Activated T-helper 1 cell treated with anti-CD3 and anti-CD28 coated beads, Interleukin-2, amount 50 U/mL, for 16 hours (primary cell): Measurements from ENCODE around the gene TXNL4A.
"Not testable (repeated sequence)": the region's sequence is repeated elsewhere in the genome, so short reads cannot be mapped to it uniquely, and the experiment has no call there.

Source experiments
- DNase-seq, 2 donors: peaks; one replicate each; pipeline ENCODE4 v3.0.0-alpha.2; 2020; ENCODE audit warnings: low read depth in 1 of 2, low spot score in 1 of 2

Gene TXNL4A

DNA sequence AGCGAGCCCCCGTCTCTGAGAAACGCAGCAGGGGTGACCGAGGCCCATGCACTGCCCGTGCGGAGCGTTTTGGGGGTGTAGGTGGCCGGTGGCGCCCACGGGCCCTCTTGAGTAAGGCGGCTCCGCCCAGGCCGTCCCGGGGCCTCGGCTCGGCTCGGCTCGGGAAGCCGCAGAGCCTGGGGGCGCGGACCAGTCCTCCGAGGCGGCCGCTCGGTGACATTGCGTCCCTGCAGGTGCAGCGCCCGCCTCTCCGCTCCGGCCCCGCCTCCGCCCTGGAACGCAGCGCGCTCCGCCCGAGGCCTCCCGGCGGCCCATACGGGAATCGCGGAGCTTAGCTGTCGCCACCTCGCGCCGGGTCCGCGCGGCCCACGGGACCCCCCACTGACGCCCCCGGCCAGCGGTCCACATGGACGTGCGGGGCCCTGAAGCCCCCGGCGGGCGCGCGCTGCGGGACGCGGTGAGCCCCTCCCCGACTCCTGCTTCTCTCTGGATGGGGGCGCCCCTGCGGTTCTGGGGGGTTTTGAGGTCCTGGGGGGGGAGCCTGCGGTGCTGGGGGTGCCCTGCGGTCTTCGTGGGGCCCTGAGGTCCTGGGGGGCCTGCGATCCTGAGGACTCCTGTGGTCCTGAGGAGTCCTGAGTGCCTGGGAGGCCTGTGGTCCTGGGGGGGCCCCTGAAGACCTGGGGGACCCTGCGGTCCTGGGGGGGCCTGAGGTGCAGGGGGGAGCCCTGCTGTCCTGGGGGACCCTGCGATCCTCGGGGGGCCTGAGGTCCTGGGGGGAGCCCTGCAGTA, 23.8 kb downstream of the TXNL4A start, which contains the start of gene HSBP1L1:
HSBP1L1 (plus strand) TSS at position 314 of the 789 bp plus-strand sequence; CDS start at position 407, 93 bp downstream.
- peak; percentile 32 to 43 for DNase-seq

GRCh38 chr18:79963658-79964329, 24.6 kb downstream of the TXNL4A start:
- DNase-seq: no peak

DNA sequence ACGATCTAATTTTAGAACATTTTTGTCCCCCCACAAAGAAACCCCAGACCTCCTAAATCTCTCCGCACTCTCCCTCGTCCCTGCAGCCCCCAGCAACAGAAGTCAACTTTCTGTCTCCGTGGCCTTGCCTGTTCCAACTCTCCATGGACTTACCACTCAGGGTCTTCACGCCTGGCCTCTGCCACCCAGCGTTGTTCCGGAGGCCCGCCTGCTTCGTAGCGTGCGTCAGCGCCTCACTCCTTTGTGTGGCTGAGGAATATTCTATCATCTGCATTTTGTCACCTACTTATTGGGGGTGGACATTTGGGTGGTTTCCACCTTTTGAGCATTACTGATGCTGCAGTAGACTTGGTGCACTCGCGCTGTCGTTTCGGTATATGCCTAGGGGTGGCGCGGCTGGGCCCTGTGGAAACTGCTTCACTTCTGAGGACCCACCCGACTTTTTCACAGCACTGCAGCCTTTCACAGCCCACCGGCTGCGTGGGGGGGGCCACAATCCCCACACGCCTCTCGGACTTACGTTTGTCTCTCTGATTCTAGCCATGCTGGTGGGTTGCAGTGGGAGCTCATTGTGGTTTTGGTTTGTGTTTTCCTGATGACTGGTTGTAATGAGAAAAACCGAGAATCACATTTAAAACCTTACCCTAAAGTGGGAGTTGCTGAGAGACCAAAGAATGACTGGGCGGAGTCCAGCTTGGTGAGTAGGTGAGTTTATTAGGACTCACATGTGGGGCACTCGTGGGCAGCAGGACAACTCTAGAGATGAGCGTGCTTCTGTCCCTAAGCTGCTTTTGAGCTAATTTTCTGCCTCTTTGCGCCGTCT, 25.3 kb downstream of the TXNL4A start:
- DNase-seq: no peak

- no peak for DNase-seq
Observed at GRCh38 chr18:79962311-79962710, 26.1 kb downstream of the TXNL4A start.

DNA sequence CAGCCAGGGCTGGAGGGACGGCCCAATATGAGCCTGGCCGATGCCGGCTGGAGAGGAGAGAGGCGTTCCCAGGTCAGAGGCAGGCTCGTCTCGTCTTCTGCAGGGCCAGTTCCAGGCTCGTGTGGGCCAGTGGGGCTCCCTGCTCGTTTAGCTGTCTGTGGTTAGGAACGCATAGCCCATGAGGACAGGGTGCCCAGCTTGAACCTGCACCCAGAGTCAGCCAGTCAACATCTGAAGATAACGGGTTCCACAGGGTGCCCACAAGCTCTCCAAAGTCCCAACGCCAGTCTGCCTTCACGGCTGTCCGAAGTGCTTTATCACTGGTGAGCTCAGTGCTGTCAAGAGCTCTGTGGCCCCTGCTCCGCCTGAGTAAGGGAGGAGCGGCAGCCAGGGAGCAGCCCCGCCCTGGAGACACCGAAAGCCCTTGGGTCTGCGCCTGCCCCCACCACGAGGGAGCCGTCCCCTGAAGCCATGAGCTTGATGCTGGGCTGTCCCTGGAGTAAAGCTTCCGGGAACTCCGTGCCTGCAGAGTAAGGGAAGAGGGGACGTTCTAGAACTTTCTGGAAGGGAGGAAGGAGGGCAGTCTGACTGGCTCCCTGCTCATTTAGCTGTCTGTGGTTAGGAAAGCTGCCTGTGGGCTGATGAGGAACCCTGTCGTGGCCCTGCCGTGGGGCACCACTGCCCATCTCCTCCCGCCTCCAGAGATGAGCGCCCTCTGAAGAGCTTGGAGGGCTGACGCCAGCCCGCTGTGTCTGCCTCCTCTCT, 26.7 kb downstream of the TXNL4A start:
- DNase-seq: no peak

- no peak for DNase-seq
Observed at GRCh38 chr18:79960921-79961526, 27.3 kb downstream of the TXNL4A start.

GRCh38 chr18:79960161-79960801, 28.1 kb downstream of the TXNL4A start:
- not testable (repeated sequence) for DNase-seq

- no peak for DNase-seq
Observed at GRCh38 chr18:79958981-79959380, 29.4 kb downstream of the TXNL4A start.

DNA sequence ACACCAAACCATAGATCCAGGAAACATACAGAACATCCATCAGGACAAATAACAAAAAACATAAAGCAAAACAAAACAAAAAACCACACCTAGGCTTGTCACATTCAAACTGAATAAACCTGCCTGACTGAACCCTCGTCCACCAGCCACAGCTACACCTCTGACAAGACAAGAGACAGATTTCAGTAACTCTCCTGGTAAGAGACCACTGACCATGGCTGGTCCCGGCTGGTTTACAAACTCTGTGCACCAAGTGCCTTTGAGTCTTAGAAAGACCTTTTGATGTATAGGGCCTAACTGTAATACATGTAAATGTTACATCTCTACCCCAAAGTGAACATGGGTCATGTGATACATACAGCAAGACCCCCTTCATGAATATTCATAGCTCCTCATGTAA, 32.1 kb downstream of the TXNL4A start:
- DNase-seq: no peak

DNA sequence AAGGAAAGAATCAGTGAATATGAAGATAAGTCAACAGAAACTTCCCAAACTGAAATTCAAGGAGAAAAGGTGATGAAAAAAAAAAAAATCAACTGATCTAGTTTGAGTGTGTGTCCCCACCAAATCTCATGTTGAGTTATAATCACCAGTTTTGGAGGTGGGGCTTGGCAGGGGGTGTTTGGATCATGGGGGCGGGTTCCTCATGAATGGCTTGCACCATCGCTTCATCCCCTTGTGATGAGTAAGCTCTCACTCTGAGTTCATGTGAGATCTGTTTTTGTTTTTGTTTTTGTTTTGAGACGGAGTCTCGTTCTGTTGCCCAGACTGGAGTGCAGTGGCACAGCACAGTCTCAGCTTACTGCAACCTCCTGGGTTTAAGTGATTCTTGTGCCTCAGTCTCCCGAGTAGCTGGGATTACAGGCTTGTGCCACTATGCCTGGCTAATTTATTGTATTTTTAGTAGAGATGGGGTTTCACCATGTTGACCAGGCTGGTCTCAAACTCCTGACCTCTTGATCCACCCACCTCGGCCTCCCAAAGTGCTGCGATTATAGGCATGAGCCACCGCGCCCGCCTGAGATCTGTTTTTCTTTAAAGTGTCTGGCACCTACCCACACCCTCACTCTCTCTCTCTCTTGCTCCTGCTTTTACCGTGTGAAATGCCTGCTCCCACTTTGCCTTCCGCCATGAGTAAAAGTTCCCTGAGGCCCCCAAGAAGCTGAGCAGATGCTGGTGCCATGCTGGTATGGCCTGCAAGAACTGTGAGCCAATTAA, 32.9 kb downstream of the TXNL4A start:
- no peak for DNase-seq

DNA sequence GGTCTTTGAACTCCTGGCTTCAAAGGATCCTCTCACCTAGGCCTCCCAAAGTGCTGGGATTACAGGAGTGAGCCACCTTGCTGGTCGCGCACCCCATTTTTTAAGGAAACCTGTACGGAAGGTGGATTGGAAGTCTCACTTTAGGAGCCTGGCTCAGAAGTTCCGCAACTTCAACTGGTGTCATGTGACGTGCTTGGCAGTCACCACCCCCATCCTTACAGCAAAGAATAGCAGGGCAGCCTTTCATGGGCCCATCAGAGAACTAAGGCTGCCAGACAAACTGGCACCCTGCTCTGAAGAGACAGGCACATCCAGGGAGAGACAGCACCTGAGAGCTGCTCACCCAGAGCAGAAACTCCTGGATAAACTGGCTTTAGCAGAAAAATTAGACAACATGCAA, 33.6 kb downstream of the TXNL4A start:
- DNase-seq: no peak

- no peak for DNase-seq
Observed at GRCh38 chr18:79953971-79954651, 34.3 kb downstream of the TXNL4A start.

DNA sequence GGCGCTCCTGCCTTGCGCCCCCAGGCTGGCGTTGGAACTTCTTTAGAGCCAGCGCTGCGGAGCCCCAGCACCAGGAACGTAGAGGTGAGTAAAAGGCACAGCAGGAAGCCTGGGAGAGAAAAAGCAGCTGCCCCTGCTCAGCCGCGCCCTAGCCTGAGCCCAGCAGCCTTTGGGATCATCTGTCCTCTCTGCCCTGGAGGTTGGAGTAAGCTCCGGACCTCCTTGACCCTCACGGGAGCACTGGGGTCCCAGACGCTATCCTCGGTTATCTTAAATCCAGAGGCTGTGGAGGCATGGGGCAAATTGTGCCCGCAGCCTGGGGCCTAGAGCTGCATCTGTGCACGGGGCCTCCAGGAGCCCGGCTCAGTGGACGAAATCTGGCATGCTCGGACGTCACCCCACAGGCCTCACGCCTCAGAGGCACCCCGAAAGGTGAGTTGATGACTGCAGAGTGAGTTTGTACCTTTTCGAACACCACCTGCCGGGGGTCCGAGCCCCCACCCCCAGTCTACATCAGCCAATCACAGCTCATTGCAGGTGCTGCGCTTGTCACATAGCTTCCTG, 35.3 kb downstream of the TXNL4A start:
- DNase-seq: no peak

GRCh38 chr18:79952456-79952995, 35.8 kb downstream of the TXNL4A start:
- DNase-seq: no peak

DNA sequence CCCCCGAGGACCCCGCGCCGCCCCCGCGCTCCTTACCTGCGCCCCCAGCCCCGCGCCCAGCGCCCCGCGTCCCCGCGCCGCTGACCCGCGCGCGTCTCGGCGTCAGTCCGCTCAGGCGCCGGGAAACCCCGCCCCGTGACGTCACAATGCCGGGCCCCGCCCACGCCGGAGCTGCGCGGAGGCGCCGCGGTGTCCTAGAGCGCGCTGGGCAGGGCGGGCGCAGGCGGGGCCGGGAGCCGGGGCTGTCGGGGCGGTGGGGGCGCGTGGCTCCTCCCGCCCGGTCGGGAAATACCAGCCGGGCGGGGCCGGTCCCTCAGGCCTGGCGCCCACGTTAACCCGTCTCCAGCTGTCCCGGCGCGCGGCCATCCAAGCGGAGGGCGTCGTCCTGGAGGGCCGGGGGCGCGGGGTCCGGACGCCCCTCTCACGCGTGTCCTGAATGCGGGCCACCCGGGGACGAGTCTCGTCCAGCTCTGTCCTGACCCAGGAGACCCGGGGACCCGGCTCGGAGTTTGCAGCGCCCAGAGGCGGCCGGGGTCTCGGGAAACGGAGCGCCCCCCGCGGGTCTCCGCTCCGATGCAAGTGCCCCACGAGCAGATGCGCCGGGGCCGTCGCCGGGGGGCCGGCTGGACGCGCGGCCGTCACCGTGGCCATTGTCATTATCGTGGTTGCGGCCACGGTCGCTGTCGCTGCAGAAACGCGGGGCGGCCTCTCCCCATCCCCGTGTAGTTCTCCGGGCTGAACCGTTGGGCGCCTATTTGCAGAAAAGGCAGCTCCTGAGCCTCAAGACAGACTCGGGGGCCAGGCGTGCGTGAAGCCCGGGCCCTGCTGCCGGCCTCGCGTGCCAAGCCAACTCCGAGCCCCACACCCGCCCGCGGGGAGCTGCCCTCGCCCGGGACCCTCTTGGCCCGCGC, 36.6 kb downstream of the TXNL4A start, which contains the start of gene SLC66A2:
SLC66A2 (minus strand) TSS at position 109 of the 911 bp plus-strand sequence. CDS start 727 bp downstream, outside the sequence.
- DNase-seq: peak; percentile 88 to 95

DNA sequence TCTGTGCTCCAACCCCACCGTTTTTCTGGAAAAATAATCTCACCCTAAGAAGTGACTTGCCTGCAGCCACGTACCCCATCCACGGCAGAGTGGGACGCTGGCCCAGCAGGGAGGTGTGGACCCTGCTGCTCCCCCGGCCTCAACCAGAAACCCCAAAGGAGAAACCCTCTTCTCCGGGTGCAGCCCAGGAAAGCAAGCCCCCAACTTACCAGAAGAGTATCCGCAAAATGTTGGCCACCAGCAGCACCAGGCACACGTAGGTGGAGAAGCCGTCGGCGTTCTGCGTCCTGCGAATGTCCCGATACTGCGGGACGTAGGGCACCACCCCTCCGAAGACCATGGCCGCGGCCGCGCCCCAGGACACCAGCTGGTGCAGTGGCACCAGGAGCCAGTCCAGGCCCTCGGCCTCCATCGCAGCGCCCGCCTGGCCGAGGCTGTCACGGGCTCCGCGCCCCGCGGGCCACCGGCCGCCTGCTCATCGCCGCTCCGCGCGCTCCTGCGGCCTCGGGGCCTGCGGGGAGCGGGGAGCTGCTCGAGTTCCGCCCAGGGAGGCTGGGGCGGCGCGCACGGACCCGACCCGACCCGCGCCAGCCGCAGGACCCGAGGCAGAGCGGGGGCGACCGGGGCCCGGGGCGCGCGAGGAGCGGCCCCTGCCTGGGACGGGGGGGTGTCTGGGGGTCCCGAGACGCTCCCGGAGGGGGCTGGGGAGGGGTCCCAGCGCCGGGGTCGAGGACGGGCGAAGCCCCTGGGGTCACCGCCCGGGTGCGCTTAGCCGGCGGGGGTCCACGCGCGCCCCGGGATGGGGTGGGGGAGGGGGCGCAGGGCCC, 37.6 kb downstream of the TXNL4A start:
- no peak for DNase-seq
